Measurements from ENCODE around the gene WIZ. TPM values are rescaled to one million over a fixed set of nuclear protein-coding genes. Genes with fewer than 3 reads are reported as not detected.
"Not testable (repeated sequence)": the region's sequence is repeated elsewhere in the genome, so short reads cannot be mapped to it uniquely, and the experiment has no call there.

The WIZ gene
- total and polyA plus RNA-seq, 10 donors = 6.6 to 33.7 (median 24.8) TPM

GRCh38 chr19:15397782-15398181, 52.0 kb downstream of the WIZ start:
- DNase-seq = no peak

GRCh38 chr19:15397236-15397635, 52.5 kb downstream of the WIZ start:
- no peaks in the 10 kb centered on the region for H3K9me3 ChIP-seq
- no peak overlapping the region for H3K4me3 ChIP-seq
- no peak for TF ChIP-seq POLR2A (IDR thresholded peaks at IDR 0.05)
- no peak for TF ChIP-seq CTCF (IDR thresholded peaks at IDR 0.05 in 8 of 11, conservative IDR thresholded peaks at IDR 0.05 in 3 of 11)
- TF ChIP-seq POLR2AphosphoS5 (IDR thresholded peaks at IDR 0.05) = no peak
- peaks cover 0 to 5% (median 0%) of the 10 kb centered on the region in 6 donors for H3K4me1 ChIP-seq
- H3K27ac ChIP-seq = no peak overlapping the region
- no peaks in the 10 kb centered on the region for H3K27me3 ChIP-seq (replicated peaks in 1 of 7)
- intact Hi-C loops (cut with DNase I; ENCODE audit: low total_unique reads) = no loop called here
- no peak for DNase-seq
- H3K36me3 ChIP-seq = peaks cover 3 to 100% (median 82%) of the 10 kb centered on the region in 6 donors
- 85 to 94% (median 87%) methylated on average over 6 of the region's 6 CpGs for WGBS, 5 donors

More at GRCh38 chr19:15397782-15398181, 52.0 kb downstream of the WIZ start:
- H3K36me3 ChIP-seq = peaks cover 3 to 100% (median 83%) of the 10 kb centered on the region in 6 donors
- intact Hi-C loops (cut with DNase I; ENCODE audit: low total_unique reads) = no loop called here
- H3K27ac ChIP-seq = no peak overlapping the region
- H3K9me3 ChIP-seq = no peaks in the 10 kb centered on the region
- no peaks in the 10 kb centered on the region for H3K27me3 ChIP-seq (replicated peaks in 1 of 7)
- H3K4me1 ChIP-seq = peaks cover 0 to 10% (median 0%) of the 10 kb centered on the region in 6 donors
- TF ChIP-seq POLR2A (IDR thresholded peaks at IDR 0.05) (no peak), POLR2AphosphoS5 (IDR thresholded peaks at IDR 0.05) (no peak), CTCF (IDR thresholded peaks at IDR 0.05 in 8 of 11, conservative IDR thresholded peaks at IDR 0.05 in 3 of 11) (no peak)
- WGBS, 5 donors = 76 to 85% (median 84%) methylated on average over 11 of the region's 11 CpGs
- no peak overlapping the region for H3K4me3 ChIP-seq

- no peaks in the 10 kb centered on the region for H3K9me3 ChIP-seq
- no peak for DNase-seq
- H3K36me3 ChIP-seq = peaks cover 3 to 100% (median 84%) of the 10 kb centered on the region in 6 donors
- H3K27ac ChIP-seq = no peak overlapping the region
- 92 to 100% (median 96%) methylated on average over 3 of the region's 3 CpGs for WGBS, 5 donors
- H3K4me1 ChIP-seq = no peaks in the 10 kb centered on the region
- no peak overlapping the region for H3K4me3 ChIP-seq
- no peaks in the 10 kb centered on the region for H3K27me3 ChIP-seq (replicated peaks in 1 of 7)
- intact Hi-C loops (cut with DNase I; ENCODE audit: low total_unique reads) = no loop called here
- TF ChIP-seq CTCF (IDR thresholded peaks at IDR 0.05 in 8 of 11, conservative IDR thresholded peaks at IDR 0.05 in 3 of 11) = no peak
- TF ChIP-seq POLR2A (IDR thresholded peaks at IDR 0.05) = no peak
- TF ChIP-seq POLR2AphosphoS5 (IDR thresholded peaks at IDR 0.05) = no peak
These were observed 53.3 kb downstream of the WIZ start for GRCh38 chr19:15396436-15396835.

GRCh38 chr19:15395251-15395650, 54.5 kb downstream of the WIZ start:
- DNase-seq; intact Hi-C loops (cut with DNase I; ENCODE audit: low total_unique reads): not testable (repeated sequence)

GRCh38 chr19:15394426-15394825, 55.3 kb downstream of the WIZ start:
- Histone ChIP-seq H3K4me3 (no peak overlapping the region), H3K9me3 (no peaks in the 10 kb centered on the region), H3K27me3 (replicated peaks in 1 of 7) (no peaks in the 10 kb centered on the region), H3K27ac (no peak overlapping the region), H3K36me3 (peaks cover 3 to 98% (median 64%) of the 10 kb centered on the region in 6 donors), H3K4me1 (peaks cover 0 to 8% (median 0%) of the 10 kb centered on the region in 6 donors)
- whole genome bisulfite sequencing, 5 donors = 91 to 96% (median 92%) methylated on average over 5 of the region's 5 CpGs
- DNase-seq = no peak
- TF ChIP-seq POLR2AphosphoS5 (IDR thresholded peaks at IDR 0.05) (no peak), POLR2A (IDR thresholded peaks at IDR 0.05) (no peak), CTCF (IDR thresholded peaks at IDR 0.05 in 8 of 11, conservative IDR thresholded peaks at IDR 0.05 in 3 of 11) (no peak)
- intact Hi-C loops (cut with DNase I; ENCODE audit: low total_unique reads) = no loop called here

More at GRCh38 chr19:15395251-15395650, 54.5 kb downstream of the WIZ start:
- WGBS, 5 donors = 93 to 97% (median 96%) methylated on average over 17 of the region's 17 CpGs
- H3K27ac ChIP-seq; H3K9me3 ChIP-seq; H3K4me1 ChIP-seq; H3K4me3 ChIP-seq; H3K27me3 ChIP-seq (replicated peaks in 1 of 7): not testable (repeated sequence)
- peaks cover 3 to 98% (median 72%) of the 10 kb centered on the region in 6 donors for H3K36me3 ChIP-seq

Data from spleen (tissue), 11 donors.